Stomach (tissue), 19 donors: ENCODE results near the gene PDIA5. TPM values are rescaled to one million over a fixed set of nuclear protein-coding genes. Genes with fewer than 3 reads are reported as not detected.

ENCODE experiments used
- DNase-seq, 2 donors: peaks; one replicate each; pipeline versions ENCODE4 v3.0.0 to v3.0.0-alpha.2; 2013 to 2019
- H3K27ac ChIP-seq, 5 donors: fragments of 200-600 bp in 4 of 5; sonication (generic) in 4 of 5; one replicate each; pipeline ENCODE4 v1.5.1; 2013 to 2019; ENCODE audit warnings: mild to moderate bottlenecking in 1 of 5, moderate library complexity in 1 of 5
- H3K27me3 ChIP-seq, 3 donors: fragments of 200-600 bp; sonication (generic); one replicate each; pipeline ENCODE4 v1.5.1; 2017 to 2019; ENCODE audit warnings: mixed run types in 1 of 3
- H3K36me3 ChIP-seq, 4 donors: fragments of 200-600 bp; sonication (generic); 1 replicate in 3 of 4; 2 replicates in 1 of 4; pipeline ENCODE4 v1.5.1; 2016 to 2019
- H3K4me1 ChIP-seq, 4 donors: fragments of 200-600 bp; sonication (generic); one replicate each; pipeline ENCODE4 v1.5.1; 2016 to 2019
- H3K4me3 ChIP-seq, 4 donors: fragments of 200-600 bp; sonication (generic) in 3 of 4; one replicate each; pipeline ENCODE4 v1.5.1; 2016 to 2019; ENCODE audit warnings: mild to moderate bottlenecking in 1 of 4
- H3K9me3 ChIP-seq, 4 donors: fragments of 200-600 bp; sonication (generic); one replicate each; pipeline ENCODE4 v1.5.1; 2016 to 2019
- CTCF ChIP-seq, 7 experiments: fragments of 450-650 bp in 4 of 7; fragments of 200-600 bp in 3 of 7; sonication (generic) in 3 of 7; IDR thresholded peaks; one replicate each; pipeline ENCODE4 v1.5.1; 2016 to 2019; ENCODE audit warnings: antibody characterized with exemption in 7 of 7, control low read depth in 2 of 7, mild to moderate bottlenecking in 1 of 7
- EP300 ChIP-seq: sonication (generic); formaldehyde crosslinking; IDR thresholded peaks from one replicate; pipeline ENCODE4 v1.6.1; 2017; ENCODE audit warnings: antibody characterized with exemption
- POLR2A ChIP-seq, 4 donors: fragments of 450-650 bp; IDR thresholded peaks; one replicate each; pipeline ENCODE4 v1.6.1; 2016; ENCODE audit warnings: antibody characterized with exemption in 4 of 4, control low read depth in 2 of 4, mild to moderate bottlenecking in 1 of 4, moderate library complexity in 1 of 4
- POLR2AphosphoS5 ChIP-seq, 3 donors: sonication (generic); formaldehyde crosslinking; IDR thresholded peaks; one replicate each; pipeline ENCODE4 v1.6.1; 2016; ENCODE audit warnings: antibody characterized with exemption in 3 of 3
- WGBS, 5 donors: extraction: QIAGEN DNeasy Blood & Tissue Kit in 3 of 5; methylation state at CpG; one replicate each; pipeline versions ENCODE4 v1.1.5 to v1.1.7; 2013 to 2018; 5-methylcytosine and 5-hydroxymethylcytosine counted together
- intact Hi-C: fragments of 100-400 bp; cut with DNase I; formaldehyde crosslinking; loops from one replicate; pipeline ENCODE4 v1.15.1; 2023; ENCODE audit warnings: low total_unique reads
- long read RNA-seq, 10 donors: transcript quantifications; one replicate each; lab custom pipeline, GENCODE V29; 2026
- polyA plus RNA-seq, 3 donors: library from polyadenylated mRNA; stranded (reverse); fragments of 200-250 nt; gene quantifications; one replicate each; pipeline ENCODE4 v1.2.3, GENCODE V29; 2013
- total RNA-seq, 5 donors: library from RNA; depleted of rRNA; stranded (reverse); fragments of >200 nt; gene quantifications; one replicate each; pipeline versions ENCODE4 v1.1.0 to v1.2.3, GENCODE V29; 2014 to 2016
- donor health status: healthy with polysubstance abuse.
- donor health status: Bipolar disorder and iron deficiency.
- donor health status: healthy.

PDIA5 gene
- total RNA-seq (10 to 100 TPM; 23.2 to 75.3 (median 65.2) TPM), polyA plus RNA-seq (10 to 100 TPM; 13.9 to 32.7 (median 18.2) TPM)
- long read RNA-seq, donor 1, transcript PDIA5-201 (17 exons, 1,799 nt), result major isoform, 5 of 5 reads
- long read RNA-seq, donor 1, partial matches to known transcripts, result 0 of 5 reads
- long read RNA-seq, donor 1, other reads (novel, unspliced or antisense), result 0 of 5 reads
- long read RNA-seq, donor 2, transcript PDIA5-201 (17 exons, 1,799 nt), result major isoform, 5 of 5 reads
- long read RNA-seq, donor 2, partial matches to known transcripts, result 0 of 5 reads
- long read RNA-seq, donor 2, other reads (novel, unspliced or antisense), result 0 of 5 reads
- long read RNA-seq, donor 3, transcript PDIA5-201 (17 exons, 1,799 nt), result major isoform, 8 of 8 reads
- long read RNA-seq, donor 3, partial matches to known transcripts, result 0 of 8 reads
- long read RNA-seq, donor 3, other reads (novel, unspliced or antisense), result 0 of 8 reads
- long read RNA-seq, donor 4, partial matches to known transcripts, result 0 of 1 reads
- long read RNA-seq, donor 4, other reads (novel, unspliced or antisense), result 0 of 1 reads
- long read RNA-seq, donor 5, transcript PDIA5-201 (17 exons, 1,799 nt), result major isoform, 6 of 7 reads
- long read RNA-seq, donor 5, partial matches to known transcripts, result 0 of 7 reads
- long read RNA-seq, donor 5, other reads (novel, unspliced or antisense), result 0 of 7 reads
- long read RNA-seq, donor 6, result 0 reads
- long read RNA-seq, donor 7, partial matches to known transcripts, result 5 of 7 reads
- long read RNA-seq, donor 7, other reads (novel, unspliced or antisense), result 0 of 7 reads
- long read RNA-seq, donor 8, transcript PDIA5-201 (17 exons, 1,799 nt), result major isoform, 6 of 6 reads
- long read RNA-seq, donor 8, partial matches to known transcripts, result 0 of 6 reads
- long read RNA-seq, donor 8, other reads (novel, unspliced or antisense), result 0 of 6 reads
- long read RNA-seq, donor 9, partial matches to known transcripts, result 0 of 3 reads
- long read RNA-seq, donor 9, other reads (novel, unspliced or antisense), result 0 of 3 reads
- long read RNA-seq, donor 10, result 0 reads

GRCh38 chr3:123066896-123067688, at the start of gene PDIA5:
TSS of gene PDIA5 (plus strand) at chr3:123067025. CDS start at chr3:123067165, 140 bp downstream.
- H3K27me3 ChIP-seq, result no peaks in the 10 kb centered on the region
- peak; percentile 59 to 96 (median 92) for TF ChIP-seq POLR2AphosphoS5 (IDR thresholded peaks at IDR 0.05)
- TF ChIP-seq EP300, result no peak
- WGBS, 5 donors, result 0% methylated on average over 26 to 72 of the region's 72 CpGs
- peak within 1 kb of the TSS; percentile 65 to 95 (median 88) for H3K4me3 ChIP-seq
- no peaks in the 10 kb centered on the region for H3K36me3 ChIP-seq
- no peaks in the 10 kb centered on the region for H3K9me3 ChIP-seq
- peaks cover 29 to 57% (median 50%) of the 10 kb centered on the region in 4 donors for H3K4me1 ChIP-seq
- peak; percentile 93 to 97 for DNase-seq
- H3K27ac ChIP-seq, result peak within 1 kb of the TSS; percentile 86 to 92 (median 90)
- intact Hi-C loops, result no loop called here

GRCh38 chr3:123018683-123019082, 48.1 kb upstream of the PDIA5 start:
- no peaks in the 10 kb centered on the region for H3K36me3 ChIP-seq
- WGBS, 5 donors, result 42 to 66% (median 61%) methylated on average over 1 of the region's 1 CpG
- intact Hi-C loops, result no loop called here
- TF ChIP-seq CTCF (IDR thresholded peaks at IDR 0.05), result no peak
- TF ChIP-seq POLR2AphosphoS5 (IDR thresholded peaks at IDR 0.05), result no peak
- TF ChIP-seq EP300, result no peak
- no peak for TF ChIP-seq POLR2A (IDR thresholded peaks at IDR 0.05)
- peaks cover 0 to 23% (median 0%) of the 10 kb centered on the region in 3 donors for H3K27me3 ChIP-seq
- no peak overlapping the region for H3K4me3 ChIP-seq
- no peaks in the 10 kb centered on the region for H3K9me3 ChIP-seq
- H3K27ac ChIP-seq, result no peak overlapping the region
- no peaks in the 10 kb centered on the region for H3K4me1 ChIP-seq
- DNase-seq, result no peak

GRCh38 chr3:123019161-123019560, 47.7 kb upstream of the PDIA5 start:
- no peaks in the 10 kb centered on the region for H3K36me3 ChIP-seq
- peaks cover 0 to 28% (median 0%) of the 10 kb centered on the region in 3 donors for H3K27me3 ChIP-seq
- no peak overlapping the region for H3K4me3 ChIP-seq
- 73 to 88% (median 82%) methylated on average over 3 of the region's 3 CpGs for WGBS, 5 donors
- intact Hi-C loops, result no loop called here
- no peak overlapping the region for H3K27ac ChIP-seq
- TF ChIP-seq POLR2AphosphoS5 (IDR thresholded peaks at IDR 0.05) (no peak), EP300 (no peak), CTCF (IDR thresholded peaks at IDR 0.05) (no peak), POLR2A (IDR thresholded peaks at IDR 0.05) (no peak)
- DNase-seq, result no peak
- H3K4me1 ChIP-seq, result no peaks in the 10 kb centered on the region
- H3K9me3 ChIP-seq, result no peaks in the 10 kb centered on the region

- 80 to 90% (median 86%) methylated on average over 5 of the region's 5 CpGs for WGBS, 5 donors
- intact Hi-C loops, result no loop called here
- Histone ChIP-seq H3K9me3 (no peaks in the 10 kb centered on the region), H3K36me3 (no peaks in the 10 kb centered on the region), H3K27me3 (peaks cover 0 to 32% (median under 1%) of the 10 kb centered on the region in 3 donors), H3K4me3 (no peak overlapping the region), H3K27ac (no peak overlapping the region), H3K4me1 (no peaks in the 10 kb centered on the region)
- no peak for DNase-seq
- TF ChIP-seq POLR2A (IDR thresholded peaks at IDR 0.05) (no peak), EP300 (no peak), CTCF (IDR thresholded peaks at IDR 0.05) (no peak), POLR2AphosphoS5 (IDR thresholded peaks at IDR 0.05) (no peak)
Measured at GRCh38 chr3:123019591-123019990, 47.2 kb upstream of the PDIA5 start.
